HepG2 (cell line): ENCODE data around the gene NIPAL1. TPM values are rescaled to one million over a fixed set of nuclear protein-coding genes. Genes with fewer than 3 reads are reported as not detected.

ENCODE experiments used
- ATAC-seq: fragments of 200-7000 bp; cut with Tn5 transposase; 3 replicates; pipeline ENCODE4 v1.9.1; 2020; ENCODE audit warnings: mild to moderate bottlenecking, moderate library complexity
- BruUV-seq: library from RNA; stranded (reverse); fragments of 400-500 nt; replicated peaks from 2 replicates; lab custom pipeline; 2021; lab: Mats Ljungman, UMichigan
- CTCF ChIA-PET: fragments of 300-600 bp; formaldehyde crosslinking; extraction: SDS; loops from one replicate; lab custom pipeline; 2021; ENCODE audit warnings: low total read pairs, inconsistent platforms, low intra/inter-chr PET ratio; lab: Yijun Ruan, JAX
- POLR2A ChIA-PET: fragments of 350-600 bp; sonication (Branson Sonifier 250); formaldehyde crosslinking; loops from one replicate; lab custom pipeline; 2020; ENCODE audit warnings: antibody characterized with exemption, inconsistent platforms; lab: Yijun Ruan, JAX
- DNase-seq: peaks from one replicate; pipeline ENCODE4 v3.0.0-alpha.2; 2015; ENCODE audit warnings: low spot score
- FAIRE-seq: peaks from 3 replicates; lab custom pipeline; 2011; peaks lifted over from hg19 to GRCh38; lab: Jason Lieb, UNC
- H2AFZ ChIP-seq: one replicate; pipeline ENCODE4 v1.6.1; 2011; ENCODE audit warnings: low read length, inconsistent platforms
- H3K27ac ChIP-seq: fragments of 300-600 bp; 3 replicates; pipeline ENCODE4 v1.8.0; 2011; ENCODE audit warnings: mixed run types, mild to moderate bottlenecking, mixed read lengths, low read length, inconsistent platforms; ENCODE audit not compliant: insufficient read depth; ENCODE audit errors: extremely low read length
- H3K27me3 ChIP-seq, 2 experiments: fragments of 200-600 bp in 1 of 2; 2 replicates in 1 of 2; 3 replicates in 1 of 2; pipeline versions ENCODE4 v1.6.0 to v1.8.0; 2011; ENCODE audit warnings: low read length in 2 of 2, mild to moderate bottlenecking in 2 of 2, moderate library complexity in 2 of 2, inconsistent platforms in 1 of 2; ENCODE audit not compliant: insufficient read depth in 2 of 2, control insufficient read depth in 1 of 2
- H3K36me3 ChIP-seq, 2 experiments: fragments of 200-600 bp in 1 of 2; replicated peaks in 1 of 2; 2 replicates in 1 of 2; 3 replicates in 1 of 2; pipeline versions ENCODE4 v1.5.1 to v1.8.0; 2011; ENCODE audit warnings: low read length in 2 of 2, inconsistent platforms in 1 of 2; ENCODE audit not compliant: insufficient read depth in 2 of 2, control insufficient read depth in 1 of 2
- H3K4me1 ChIP-seq: 2 replicates; pipeline ENCODE4 v1.5.1; 2012; ENCODE audit warnings: low read length, inconsistent platforms; ENCODE audit not compliant: insufficient read depth
- H3K4me2 ChIP-seq: 2 replicates; pipeline ENCODE4 v1.6.0; 2011; ENCODE audit warnings: low read depth, low read length, inconsistent platforms
- H3K4me3 ChIP-seq, 3 experiments: fragments of 200-600 bp in 1 of 3; sonication (generic), shearing (Covaris generic) in 1 of 3; replicated peaks in 1 of 3; 2 replicates each; pipeline ENCODE4 v1.5.1; 2011 to 2016; ENCODE audit warnings: low read length in 3 of 3, inconsistent platforms in 2 of 3, low read depth in 2 of 3, mild to moderate bottlenecking in 2 of 3, control low read depth in 1 of 3, mixed read lengths in 1 of 3; ENCODE audit not compliant: insufficient read depth in 1 of 3
- H3K79me2 ChIP-seq: one replicate; pipeline ENCODE4 v1.6.1; 2011; ENCODE audit warnings: low read length, inconsistent platforms; ENCODE audit not compliant: insufficient read depth
- H3K9ac ChIP-seq: 2 replicates; pipeline ENCODE4 v1.6.0; 2011; ENCODE audit warnings: mild to moderate bottlenecking, low read depth, low read length, inconsistent platforms; ENCODE audit not compliant: insufficient read depth
- H3K9me3 ChIP-seq: 2 replicates; pipeline ENCODE4 v1.5.1; 2012; ENCODE audit warnings: mild to moderate bottlenecking, low read length
- H4K20me1 ChIP-seq: 2 replicates; pipeline ENCODE4 v1.6.0; 2011; ENCODE audit warnings: inconsistent platforms, mild to moderate bottlenecking, low read length, moderate library complexity; ENCODE audit not compliant: insufficient read depth
- CHD4 ChIP-seq: fragments of 200-600 bp; sonication (generic); IDR thresholded peaks from 2 replicates; pipeline ENCODE4 v1.7.0; 2017; ENCODE audit warnings: mild to moderate bottlenecking, low read length, borderline replicate concordance
- HES4 ChIP-seq: sonication (generic); formaldehyde crosslinking; IDR thresholded peaks from 2 replicates; pipeline ENCODE4 v1.9.0; 2021; ENCODE audit warnings: mild to moderate bottlenecking, missing genetic modification reagents, borderline replicate concordance
- HOXD1 ChIP-seq: sonication (generic); formaldehyde crosslinking; IDR thresholded peaks from 2 replicates; pipeline ENCODE4 v1.5.0; 2020; ENCODE audit warnings: missing genetic modification reagents
- JDP2 ChIP-seq: sonication (generic); formaldehyde crosslinking; IDR thresholded peaks from 2 replicates; pipeline ENCODE4 v1.8.1; 2022; ENCODE audit warnings: missing genetic modification reagents, borderline replicate concordance
- MATR3 ChIP-seq: sonication (generic); formaldehyde crosslinking; IDR thresholded peaks from 2 replicates; pipeline ENCODE4 v1.4.0; 2020; ENCODE audit warnings: missing genetic modification reagents
- MTA1 ChIP-seq: sonication (generic); formaldehyde crosslinking; IDR thresholded peaks from 2 replicates; pipeline ENCODE4 v1.4.0; 2020; ENCODE audit warnings: missing genetic modification reagents, mild to moderate bottlenecking, borderline replicate concordance
- NFKBIZ ChIP-seq: IDR thresholded peaks from 2 replicates; pipeline ENCODE4 v1.6.1; 2018; ENCODE audit warnings: missing genetic modification reagents, missing compliant biosample characterization
- REPIN1 ChIP-seq: sonication (generic); formaldehyde crosslinking; IDR thresholded peaks from 2 replicates; pipeline ENCODE4 v1.8.0; 2022; ENCODE audit warnings: missing genetic modification reagents, low read depth, mild to moderate bottlenecking, borderline replicate concordance
- SAP130 ChIP-seq: IDR thresholded peaks from 2 replicates; pipeline ENCODE4 v1.6.1; 2016; ENCODE audit warnings: low read depth
- ZFP41 ChIP-seq: sonication (generic); formaldehyde crosslinking; IDR thresholded peaks from 2 replicates; pipeline ENCODE4 v1.4.0; 2020; ENCODE audit warnings: mild to moderate bottlenecking, missing genetic modification reagents, borderline replicate concordance
- ZMYM2 ChIP-seq: sonication (generic); formaldehyde crosslinking; IDR thresholded peaks from 2 replicates; pipeline ENCODE4 v1.8.0; 2022; ENCODE audit warnings: mild to moderate bottlenecking, missing genetic modification reagents
- ZNF101 ChIP-seq: sonication (generic); formaldehyde crosslinking; IDR thresholded peaks from 2 replicates; pipeline ENCODE4 v1.4.0; 2020; ENCODE audit warnings: mild to moderate bottlenecking, low read depth, missing genetic modification reagents, borderline replicate concordance
- ZNF205 ChIP-seq: IDR thresholded peaks from 2 replicates; pipeline ENCODE4 v1.6.1; 2018; ENCODE audit warnings: missing biosample characterization, missing genetic modification reagents
- ZNF333 ChIP-seq: sonication (generic); formaldehyde crosslinking; IDR thresholded peaks from 2 replicates; pipeline ENCODE4 v1.4.0; 2020; ENCODE audit warnings: mild to moderate bottlenecking, missing genetic modification reagents, borderline replicate concordance
- ZNF446 ChIP-seq: sonication (generic); formaldehyde crosslinking; IDR thresholded peaks from 2 replicates; pipeline ENCODE4 v1.5.0; 2020; ENCODE audit warnings: mild to moderate bottlenecking, missing genetic modification reagents
- ZNF709 ChIP-seq: sonication (generic); formaldehyde crosslinking; IDR thresholded peaks from 2 replicates; pipeline ENCODE4 v1.5.0; 2020; ENCODE audit warnings: mild to moderate bottlenecking, missing genetic modification reagents
- ZNF776 ChIP-seq: sonication (generic); formaldehyde crosslinking; IDR thresholded peaks from 2 replicates; pipeline ENCODE4 v1.4.0; 2020; ENCODE audit warnings: mild to moderate bottlenecking, missing genetic modification reagents
- ZSCAN22 ChIP-seq: sonication (generic); formaldehyde crosslinking; IDR thresholded peaks from 2 replicates; pipeline ENCODE4 v1.4.0; 2020; ENCODE audit warnings: mild to moderate bottlenecking, missing genetic modification reagents
- WGBS: methylation state at CpG from one replicate; pipeline ENCODE4 v1.1.6; 2017; ENCODE audit warnings: low lambda C conversion rate; 5-methylcytosine and 5-hydroxymethylcytosine counted together
- in situ Hi-C: cut with HindIII; loops from 2 replicates; pipeline ENCODE4 v1.10.0; 2017; ENCODE audit warnings: low pct_unique_long_range_greater_than_20kb; ENCODE audit not compliant: extremely low pct_ligation_motif_present
- intact Hi-C: fragments of 100-400 bp; cut with micrococcal nuclease; formaldehyde crosslinking; loops from one replicate; pipeline ENCODE4 v1.10.0; 2022; ENCODE audit not compliant: unreplicated experiment
- polyA plus RNA-seq, 8 experiments: library from polyadenylated mRNA; depleted of rRNA in 3 of 8; stranded (reverse) in 7 of 8; unstranded in 1 of 8; fragments of >200 nt; fragmentation: Illumina TruSeq in 4 of 8; extraction: Trizol in 4 of 8; gene quantifications; 2 replicates each; pipeline versions ENCODE4 v1.2.1 to v1.2.3, GENCODE V29; 2011 to 2016; ENCODE audit warnings: low read depth in 4 of 8, missing spikeins in 1 of 8, mixed read lengths in 1 of 8; ENCODE audit not compliant: insufficient read depth in 1 of 8
- total RNA-seq, 5 experiments: library from RNA; depleted of rRNA; stranded (reverse); fragments of >200 nt; fragmentation: Illumina TruSeq; extraction: Trizol; gene quantifications; 2 replicates each; pipeline ENCODE4 v1.2.3, GENCODE V29; 2016; ENCODE audit warnings: low read depth in 1 of 5
- TF ChIP-seq, protein P1 (sequence below): sonication (generic); formaldehyde crosslinking; IDR thresholded peaks from 2 replicates; pipeline ENCODE4 v1.8.0; 2022; ENCODE audit warnings: mild to moderate bottlenecking, missing genetic modification reagents, moderate library complexity
- TF ChIP-seq, protein P2 (sequence below): IDR thresholded peaks from 2 replicates; pipeline ENCODE4 v1.6.1; 2016; ENCODE audit warnings: low read depth, control low read depth
- TF ChIP-seq, protein P3 (sequence below): sonication (generic); formaldehyde crosslinking; IDR thresholded peaks from 2 replicates; pipeline ENCODE4 v1.4.0; 2020; ENCODE audit warnings: missing genetic modification reagents, borderline replicate concordance

Gene NIPAL1
- total and polyA plus RNA-seq, 2 of the 13 experiments (the other 11 are each of a cell fraction or from before 2014, with no cell fraction given): 1.4 to 3.4 TPM

DNA sequence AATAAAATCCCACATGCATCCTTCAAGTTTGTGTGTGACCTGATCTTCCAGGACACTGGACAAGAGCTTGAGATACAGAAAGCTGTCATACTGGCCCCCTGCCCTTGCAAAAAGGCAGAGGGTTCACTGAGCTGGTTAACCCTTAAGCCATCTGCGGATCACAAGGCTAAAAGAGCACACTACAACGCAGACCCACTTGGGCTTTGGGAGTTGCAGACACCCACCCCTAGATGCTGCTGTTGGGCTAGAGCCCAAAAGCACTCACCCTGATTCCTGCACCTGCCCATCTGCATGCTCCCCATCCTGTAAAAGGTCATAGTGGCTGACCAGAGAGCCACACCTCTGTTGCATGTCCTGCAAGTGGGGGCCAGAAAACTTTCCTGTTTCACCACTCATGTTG lies 66.4 kb downstream of the NIPAL1 start (continued):
- no peak for TF ChIP-seq ZNF709 (CRISPR knock-in tag)
- TF ChIP-seq ZNF333 (CRISPR knock-in tag): no peak
- no peak for TF ChIP-seq JDP2 (CRISPR knock-in tag)
- no peak for TF ChIP-seq SAP130
- TF ChIP-seq MATR3 (CRISPR knock-in tag): no peak
- no peak for TF ChIP-seq ZNF446
- no peak for TF ChIP-seq ZSCAN22 (CRISPR knock-in tag)

- intact Hi-C loops (loop anchor here (2.0 kb wide), 1 partner anchor 159 kb away; no protein-coding TSS in a partner anchor), in situ Hi-C loops (loop anchor here (25.0 kb wide), 1 partner anchor 374 kb away; no protein-coding TSS in a partner anchor)
- Histone ChIP-seq H3K27me3 (no peaks in the 10 kb centered on the region), H2AFZ (no peak overlapping the region), H3K4me2 (no peak overlapping the region), H3K36me3 (no peaks in the 10 kb centered on the region), H3K79me2 (no peaks in the 10 kb centered on the region), H4K20me1 (no peaks in the 10 kb centered on the region), H3K9ac (no peak overlapping the region), H3K27ac (no peak overlapping the region), H3K4me3 (no peak overlapping the region), H3K4me1 (no peaks in the 10 kb centered on the region), H3K9me3 (no peaks in the 10 kb centered on the region)
- WGBS: 43% methylated on average over 8 of the region's 8 CpGs
- ATAC-seq: no peak
- ChIA-PET POLR2A (no interaction called here), CTCF (interaction anchor here (1.3 to 2.8 kb wide), 4 partner anchors 53 to 159 kb away, joined by 6 to 24 read pairs (median 10); partner anchors contain the start of genes CNGA1 and NIPAL1)
- no peak for DNase-seq
- BruUV-seq: no TSS peak
- FAIRE-seq: no peak
- TF ChIP-seq, protein P1, sequence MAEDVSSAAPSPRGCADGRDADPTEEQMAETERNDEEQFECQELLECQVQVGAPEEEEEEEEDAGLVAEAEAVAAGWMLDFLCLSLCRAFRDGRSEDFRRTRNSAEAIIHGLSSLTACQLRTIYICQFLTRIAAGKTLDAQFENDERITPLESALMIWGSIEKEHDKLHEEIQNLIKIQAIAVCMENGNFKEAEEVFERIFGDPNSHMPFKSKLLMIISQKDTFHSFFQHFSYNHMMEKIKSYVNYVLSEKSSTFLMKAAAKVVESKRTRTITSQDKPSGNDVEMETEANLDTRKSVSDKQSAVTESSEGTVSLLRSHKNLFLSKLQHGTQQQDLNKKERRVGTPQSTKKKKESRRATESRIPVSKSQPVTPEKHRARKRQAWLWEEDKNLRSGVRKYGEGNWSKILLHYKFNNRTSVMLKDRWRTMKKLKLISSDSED: no peak
- TF ChIP-seq, protein P2, sequence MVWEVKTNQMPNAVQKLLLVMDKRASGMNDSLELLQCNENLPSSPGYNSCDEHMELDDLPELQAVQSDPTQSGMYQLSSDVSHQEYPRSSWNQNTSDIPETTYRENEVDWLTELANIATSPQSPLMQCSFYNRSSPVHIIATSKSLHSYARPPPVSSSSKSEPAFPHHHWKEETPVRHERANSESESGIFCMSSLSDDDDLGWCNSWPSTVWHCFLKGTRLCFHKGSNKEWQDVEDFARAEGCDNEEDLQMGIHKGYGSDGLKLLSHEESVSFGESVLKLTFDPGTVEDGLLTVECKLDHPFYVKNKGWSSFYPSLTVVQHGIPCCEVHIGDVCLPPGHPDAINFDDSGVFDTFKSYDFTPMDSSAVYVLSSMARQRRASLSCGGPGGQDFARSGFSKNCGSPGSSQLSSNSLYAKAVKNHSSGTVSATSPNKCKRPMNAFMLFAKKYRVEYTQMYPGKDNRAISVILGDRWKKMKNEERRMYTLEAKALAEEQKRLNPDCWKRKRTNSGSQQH: no peak
- no peak for TF ChIP-seq HOXD1 (CRISPR knock-in tag)
- no peak for TF ChIP-seq ZNF776 (CRISPR knock-in tag)
- no peak for TF ChIP-seq MTA1 (CRISPR knock-in tag)
- no peak for TF ChIP-seq CHD4
- TF ChIP-seq, protein P3, sequence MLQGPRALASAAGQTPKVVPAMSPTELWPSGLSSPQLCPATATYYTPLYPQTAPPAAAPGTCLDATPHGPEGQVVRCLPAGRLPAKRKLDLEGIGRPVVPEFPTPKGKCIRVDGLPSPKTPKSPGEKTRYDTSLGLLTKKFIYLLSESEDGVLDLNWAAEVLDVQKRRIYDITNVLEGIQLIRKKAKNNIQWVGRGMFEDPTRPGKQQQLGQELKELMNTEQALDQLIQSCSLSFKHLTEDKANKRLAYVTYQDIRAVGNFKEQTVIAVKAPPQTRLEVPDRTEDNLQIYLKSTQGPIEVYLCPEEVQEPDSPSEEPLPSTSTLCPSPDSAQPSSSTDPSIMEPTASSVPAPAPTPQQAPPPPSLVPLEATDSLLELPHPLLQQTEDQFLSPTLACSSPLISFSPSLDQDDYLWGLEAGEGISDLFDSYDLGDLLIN (CRISPR knock-in tag): no peak
- no peak for TF ChIP-seq ZMYM2 (CRISPR knock-in tag)
- no peak for TF ChIP-seq ZNF205 (CRISPR knock-in tag)
- no peak for TF ChIP-seq NFKBIZ
- TF ChIP-seq ZFP41: no peak
- no peak for TF ChIP-seq ZNF101 (CRISPR knock-in tag)
- TF ChIP-seq HES4 (CRISPR knock-in tag): no peak
- TF ChIP-seq REPIN1: no peak
Measured at GRCh38 chr4:48085821-48086589, 69.4 kb downstream of the NIPAL1 start.
